HepG2 (cell line): ENCODE results near the gene RCBTB2. TPM values are rescaled to one million over a fixed set of nuclear protein-coding genes. Genes with fewer than 3 reads are reported as not detected.

ENCODE experiments used
- ASH2L ChIP-seq: fragments of 300-600, 200-600 bp; sonication (generic); IDR thresholded peaks from 2 replicates; pipeline ENCODE4 v1.7.0; 2017; ENCODE audit warnings: low read depth, mild to moderate bottlenecking, moderate library complexity, mixed read lengths, low read length; ENCODE audit not compliant: insufficient read length
- CCAR2 ChIP-seq: fragments of 200-400 bp; formaldehyde crosslinking; optimal IDR thresholded peaks from 2 replicates; pipeline ENCODE3; 2018; ENCODE audit warnings: low read depth, mild to moderate bottlenecking, low read length, moderate library complexity
- DMTF1 ChIP-seq: sonication (generic); formaldehyde crosslinking; IDR thresholded peaks from 2 replicates; pipeline ENCODE4 v1.4.0; 2020; ENCODE audit warnings: mild to moderate bottlenecking, missing genetic modification reagents
- ELK4 ChIP-seq: sonication (generic); formaldehyde crosslinking; IDR thresholded peaks from 2 replicates; pipeline ENCODE4 v1.9.0; 2021; ENCODE audit warnings: missing genetic modification reagents, borderline replicate concordance
- JDP2 ChIP-seq: sonication (generic); formaldehyde crosslinking; IDR thresholded peaks from 2 replicates; pipeline ENCODE4 v1.8.1; 2022; ENCODE audit warnings: missing genetic modification reagents, borderline replicate concordance
- KLF6 ChIP-seq: IDR thresholded peaks from 2 replicates; pipeline ENCODE4 v1.8.0; 2016; ENCODE audit warnings: missing biosample characterization, missing genetic modification reagents
- MAZ ChIP-seq, 2 experiments: sonication (generic) in 1 of 2; formaldehyde crosslinking in 1 of 2; IDR thresholded peaks; 2 replicates each; pipeline versions ENCODE4 v1.5.0 to v1.6.1; 2012 to 2020; ENCODE audit warnings: low read depth in 2 of 2, mild to moderate bottlenecking in 2 of 2, borderline replicate concordance in 1 of 2, improper control_type of control experiment in 1 of 2, low read length in 1 of 2, missing genetic modification reagents in 1 of 2, moderate library complexity in 1 of 2
- NFRKB ChIP-seq: fragments of 450-650 bp; IDR thresholded peaks from 2 replicates; pipeline ENCODE4 v1.6.1; 2017
- PHF21A ChIP-seq: sonication (generic); formaldehyde crosslinking; IDR thresholded peaks from 2 replicates; pipeline ENCODE4 v1.5.0; 2020; ENCODE audit warnings: mild to moderate bottlenecking, missing genetic modification reagents
- STAT5B ChIP-seq: sonication (generic); formaldehyde crosslinking; IDR thresholded peaks from 2 replicates; pipeline ENCODE4 v1.4.0; 2020; ENCODE audit warnings: missing genetic modification reagents
- TERF1 ChIP-seq: sonication (generic); formaldehyde crosslinking; IDR thresholded peaks from 2 replicates; pipeline ENCODE4 v1.8.0; 2022; ENCODE audit warnings: mild to moderate bottlenecking, missing genetic modification reagents, moderate library complexity
- YY1 ChIP-seq: IDR thresholded peaks from 2 replicates; pipeline ENCODE4 v1.6.1; 2011; ENCODE audit warnings: low read length, low read depth, moderate library complexity, mild to moderate bottlenecking; ENCODE audit not compliant: insufficient read depth, insufficient replicate concordance
- ZBTB14 ChIP-seq: sonication (generic); formaldehyde crosslinking; IDR thresholded peaks from 2 replicates; pipeline ENCODE4 v1.4.0; 2020; ENCODE audit warnings: missing genetic modification reagents
- ZBTB4 ChIP-seq: sonication (generic); formaldehyde crosslinking; IDR thresholded peaks from 2 replicates; pipeline ENCODE4 v1.4.0; 2020; ENCODE audit warnings: missing genetic modification reagents, mild to moderate bottlenecking, borderline replicate concordance
- ZFY ChIP-seq: sonication (generic); formaldehyde crosslinking; IDR thresholded peaks from 2 replicates; pipeline ENCODE4 v1.4.0; 2020; ENCODE audit warnings: missing genetic modification reagents
- ZSCAN21 ChIP-seq: sonication (generic); formaldehyde crosslinking; IDR thresholded peaks from 2 replicates; pipeline ENCODE4 v1.8.0; 2022; ENCODE audit warnings: mild to moderate bottlenecking, missing genetic modification reagents, moderate library complexity, borderline replicate concordance
- ZSCAN29 ChIP-seq: sonication (generic); formaldehyde crosslinking; conservative IDR thresholded peaks from 2 replicates; pipeline ENCODE4 v1.4.0; 2020; ENCODE audit warnings: mild to moderate bottlenecking, missing genetic modification reagents
- polyA plus RNA-seq, 8 experiments: library from polyadenylated mRNA; depleted of rRNA in 3 of 8; stranded (reverse) in 7 of 8; unstranded in 1 of 8; fragments of >200 nt; fragmentation: Illumina TruSeq in 4 of 8; extraction: Trizol in 4 of 8; gene quantifications; 2 replicates each; pipeline versions ENCODE4 v1.2.1 to v1.2.3, GENCODE V29; 2011 to 2016; ENCODE audit warnings: low read depth in 4 of 8, missing spikeins in 1 of 8, mixed read lengths in 1 of 8; ENCODE audit not compliant: insufficient read depth in 1 of 8
- total RNA-seq, 5 experiments: library from RNA; depleted of rRNA; stranded (reverse); fragments of >200 nt; fragmentation: Illumina TruSeq; extraction: Trizol; gene quantifications; 2 replicates each; pipeline ENCODE4 v1.2.3, GENCODE V29; 2016; ENCODE audit warnings: low read depth in 1 of 5

The RCBTB2 gene
- total and polyA plus RNA-seq, 2 of the 13 experiments (the other 11 are each of a cell fraction or from before 2014, with no cell fraction given): 1.9 to 2.7 TPM

- TF ChIP-seq ZBTB4 (peak; percentile 42; the same call in 1 of the 2 replicates), STAT5B (CRISPR knock-in tag) (peak; percentile 38; the same call in 1 of the 2 replicates), KLF6 (CRISPR knock-in tag) (no peak; the same call in 1 of the 2 replicates), ZFY (peak; percentile 99), NFRKB (no peak), ZSCAN21 (CRISPR knock-in tag) (peak; percentile 92), PHF21A (0 out of 2 replicates have a peak, but pooled peaks have one; percentile 66), ZSCAN29 (0 out of 2 replicates have a peak, but pooled peaks have one; percentile 48), TERF1 (CRISPR knock-in tag) (no peak), ZBTB14 (CRISPR knock-in tag) (peak; percentile 42; the same call in 1 of the 2 replicates), ELK4 (CRISPR knock-in tag) (no peak), YY1 (no peak), ASH2L (peak; percentile 86), MAZ (IDR thresholded peaks at IDR 0.05; ENCODE audit: borderline replicate concordance, low read depth, low read length) (no peak), MAZ (CRISPR knock-in tag; IDR thresholded peaks at IDR 0.05; ENCODE audit: low read depth) (peak; percentile 46; the same call in 1 of the 2 replicates), CCAR2 (no peak), JDP2 (CRISPR knock-in tag) (0 out of 2 replicates have a peak, but pooled peaks have one; percentile 22), DMTF1 (CRISPR knock-in tag) (no peak)
Observed at GRCh38 chr13:48532506-48533499, at the start of gene RCBTB2 (continued).
